Measurements from ENCODE around the gene UVRAG.

DNA sequence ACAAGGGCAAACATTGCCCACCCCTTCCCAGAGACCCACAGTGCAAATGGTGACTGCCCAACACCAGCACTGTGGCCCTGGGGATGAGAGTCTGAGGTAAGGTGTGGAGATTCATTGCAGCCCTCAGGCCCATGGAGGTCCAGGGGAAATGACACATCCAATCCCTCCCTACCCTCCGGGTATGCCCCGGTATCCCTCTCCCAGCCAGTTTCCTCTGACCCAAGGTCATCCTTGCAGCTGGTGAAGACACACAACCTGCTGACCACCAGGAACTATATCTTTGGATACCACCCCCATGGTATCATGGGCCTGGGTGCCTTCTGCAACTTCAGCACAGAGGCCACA is 18.9 kb upstream of the UVRAG start:
- no peak for TF ChIP-seq EZH2phosphoT487 (IDR thresholded peaks at IDR 0.05; ENCODE audit: low read depth)
- TF ChIP-seq, protein P1, sequence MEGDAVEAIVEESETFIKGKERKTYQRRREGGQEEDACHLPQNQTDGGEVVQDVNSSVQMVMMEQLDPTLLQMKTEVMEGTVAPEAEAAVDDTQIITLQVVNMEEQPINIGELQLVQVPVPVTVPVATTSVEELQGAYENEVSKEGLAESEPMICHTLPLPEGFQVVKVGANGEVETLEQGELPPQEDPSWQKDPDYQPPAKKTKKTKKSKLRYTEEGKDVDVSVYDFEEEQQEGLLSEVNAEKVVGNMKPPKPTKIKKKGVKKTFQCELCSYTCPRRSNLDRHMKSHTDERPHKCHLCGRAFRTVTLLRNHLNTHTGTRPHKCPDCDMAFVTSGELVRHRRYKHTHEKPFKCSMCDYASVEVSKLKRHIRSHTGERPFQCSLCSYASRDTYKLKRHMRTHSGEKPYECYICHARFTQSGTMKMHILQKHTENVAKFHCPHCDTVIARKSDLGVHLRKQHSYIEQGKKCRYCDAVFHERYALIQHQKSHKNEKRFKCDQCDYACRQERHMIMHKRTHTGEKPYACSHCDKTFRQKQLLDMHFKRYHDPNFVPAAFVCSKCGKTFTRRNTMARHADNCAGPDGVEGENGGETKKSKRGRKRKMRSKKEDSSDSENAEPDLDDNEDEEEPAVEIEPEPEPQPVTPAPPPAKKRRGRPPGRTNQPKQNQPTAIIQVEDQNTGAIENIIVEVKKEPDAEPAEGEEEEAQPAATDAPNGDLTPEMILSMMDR (IDR thresholded peaks at IDR 0.05; ENCODE audit: low read depth, low read length): no peak

All from OCI-LY3 (cell line).